ENCODE measurements around the gene SHB.

Gene SHB

GRCh38 chr9:38068701-38069628 lies at the start of gene SHB:
Gene SHB, minus strand, starts transcription at chr9:38069227. Its CDS starts 582 bp downstream, at chr9:38068645.
- DNase-seq: no peak

GRCh38 chr9:38117651-38118050 lies 48.6 kb upstream of the SHB start:
- peak; percentile 7 for DNase-seq

- DNase-seq: no peak
These were observed 45.9 kb upstream of the SHB start for GRCh38 chr9:38114905-38115304.

- no peak for DNase-seq
These were observed 43.4 kb upstream of the SHB start for GRCh38 chr9:38112456-38112855.

- DNase-seq: no peak
These were observed 43.0 kb upstream of the SHB start for GRCh38 chr9:38112049-38112448.

- DNase-seq: no peak
These were observed 41.4 kb upstream of the SHB start for GRCh38 chr9:38110476-38110875.

GRCh38 chr9:38109601-38110000 lies 40.6 kb upstream of the SHB start:
- DNase-seq: no peak

- DNase-seq: no peak
These were observed 39.3 kb upstream of the SHB start for GRCh38 chr9:38108326-38108725.

- no peak for DNase-seq
These were observed 38.8 kb upstream of the SHB start for GRCh38 chr9:38107811-38108304.

GRCh38 chr9:38107405-38107804 lies 38.4 kb upstream of the SHB start:
- no peak for DNase-seq

- no peak for DNase-seq
These were observed 37.5 kb upstream of the SHB start for GRCh38 chr9:38106488-38106887.

GRCh38 chr9:38103340-38103739 lies 34.3 kb upstream of the SHB start:
- no peak for DNase-seq

GRCh38 chr9:38101423-38101822 lies 32.4 kb upstream of the SHB start:
- DNase-seq: no peak

GRCh38 chr9:38096238-38096805 lies 27.3 kb upstream of the SHB start:
- no peak for DNase-seq

GRCh38 chr9:38094165-38094564 lies 25.1 kb upstream of the SHB start:
- DNase-seq: no peak

- no peak for DNase-seq
These were observed 23.6 kb upstream of the SHB start for GRCh38 chr9:38092656-38093055.

- no peak for DNase-seq
These were observed 23.1 kb upstream of the SHB start for GRCh38 chr9:38092200-38092524.

GRCh38 chr9:38091310-38092199 lies 22.5 kb upstream of the SHB start:
- no peak for DNase-seq

- DNase-seq: no peak
These were observed 21.1 kb upstream of the SHB start for GRCh38 chr9:38090170-38090569.

GRCh38 chr9:38089387-38090165 lies 20.5 kb upstream of the SHB start:
- no peak for DNase-seq

GRCh38 chr9:38088006-38088925 lies 19.2 kb upstream of the SHB start:
- no peak for DNase-seq
